Gastrocnemius medialis (tissue), 4 donors: Measurements from ENCODE around the gene CNIH3. TPM values are rescaled to one million over a fixed set of nuclear protein-coding genes. Genes with fewer than 3 reads are reported as not detected.

ENCODE experiments used
- ATAC-seq, 2 donors: fragments of 150-250 bp; one replicate each; pipeline ENCODE4 v1.9.1; 2016
- DNase-seq, 2 donors: peaks; one replicate each; pipeline ENCODE4 v3.0.0-alpha.2; 2019
- H3K27ac ChIP-seq, 4 donors: fragments of 200-600 bp; sonication (generic); 1 replicate in 1 of 4; 2 replicates in 3 of 4; pipeline ENCODE4 v1.5.1; 2016 to 2018; ENCODE audit warnings: mild to moderate bottlenecking in 2 of 4, moderate library complexity in 1 of 4
- H3K27me3 ChIP-seq, 3 donors: fragments of 200-600 bp; sonication (generic) in 2 of 3; 1 replicate in 1 of 3; 2 replicates in 2 of 3; pipeline versions ENCODE4 v1.5.1 to v1.6.0; 2016 to 2019; ENCODE audit warnings: mild to moderate bottlenecking in 1 of 3, moderate library complexity in 1 of 3
- H3K36me3 ChIP-seq, 2 donors: fragments of 200-600 bp; sonication (generic) in 1 of 2; one replicate each; pipeline ENCODE4 v1.5.1; 2017 to 2018
- H3K4me1 ChIP-seq, 2 donors: fragments of 200-600 bp; sonication (generic) in 1 of 2; one replicate each; pipeline ENCODE4 v1.5.1; 2016 to 2017; ENCODE audit warnings: mild to moderate bottlenecking in 2 of 2
- H3K4me3 ChIP-seq, 4 donors: fragments of 200-600 bp; sonication (generic) in 3 of 4; 1 replicate in 1 of 4; 2 replicates in 3 of 4; pipeline ENCODE4 v1.5.1; 2016 to 2019; ENCODE audit warnings: mild to moderate bottlenecking in 2 of 4
- H3K9me3 ChIP-seq, 3 donors: fragments of 200-600 bp; sonication (generic) in 2 of 3; 1 replicate in 1 of 3; 2 replicates in 2 of 3; pipeline ENCODE4 v1.5.1; 2016 to 2019
- CTCF ChIP-seq, 5 experiments: fragments of 450-650 bp in 3 of 5; fragments of 200-600 bp in 2 of 5; sonication (generic) in 2 of 5; IDR thresholded peaks in 4 of 5; conservative IDR thresholded peaks in 1 of 5; 1 replicate in 4 of 5; 2 replicates in 1 of 5; pipeline ENCODE4 v1.5.1; 2016 to 2019; ENCODE audit warnings: antibody characterized with exemption in 5 of 5, mild to moderate bottlenecking in 3 of 5, moderate library complexity in 3 of 5
- POLR2A ChIP-seq, 2 donors: fragments of 450-650 bp; IDR thresholded peaks; one replicate each; pipeline ENCODE4 v1.6.1; 2017; ENCODE audit warnings: antibody characterized with exemption in 2 of 2, mild to moderate bottlenecking in 2 of 2, moderate library complexity in 2 of 2
- in situ Hi-C, 4 donors: fragments of 200-750 bp; cut with MboI; loops; one replicate each; pipeline versions ENCODE4 v1.15.0 to v1.8.0; 2017; ENCODE audit warnings: low sequenced_read_pairs in 4 of 4
- intact Hi-C: fragments of 100-400 bp; cut with DNase I; formaldehyde crosslinking; loops from one replicate; pipeline ENCODE4 v1.15.1; 2023; ENCODE audit warnings: low total_unique reads
- total RNA-seq, 4 donors: library from RNA; depleted of rRNA; stranded (reverse); fragments of >200 nt; gene quantifications; one replicate each; pipeline versions ENCODE4 v1.1.0 to v1.2.3, GENCODE V29; 2016

CNIH3 gene
- total RNA-seq, 4 donors from 2014 or later = 0.95 to 1.6 (median 1.5) TPM; not detected in 1

- ATAC-seq (no peak), DNase-seq (no peak)
- Histone ChIP-seq H3K9me3 (no peaks in the 10 kb centered on the region), H3K27me3 (no peaks in the 10 kb centered on the region), H3K27ac (no peak overlapping the region), H3K4me3 (no peak overlapping the region), H3K36me3 (no peaks in the 10 kb centered on the region), H3K4me1 (peaks cover 0 to 12% of the 10 kb centered on the region in 2 donors)
- in situ Hi-C loops = no loop called here
- intact Hi-C loops = no loop called here
- no peak for TF ChIP-seq CTCF (IDR thresholded peaks at IDR 0.05 in 4 of 5, conservative IDR thresholded peaks at IDR 0.05 in 1 of 5)
- no peak for TF ChIP-seq POLR2A (IDR thresholded peaks at IDR 0.05)
These were observed 60.4 kb downstream of the CNIH3 start for GRCh38 chr1:224676551-224676950.

GRCh38 chr1:224678168-224678567 lies 62.1 kb downstream of the CNIH3 start:
- H3K36me3 ChIP-seq = no peaks in the 10 kb centered on the region
- no peaks in the 10 kb centered on the region for H3K9me3 ChIP-seq
- peaks cover 0 to 7% of the 10 kb centered on the region in 2 donors for H3K4me1 ChIP-seq
- DNase-seq (no peak), ATAC-seq (no peak)
- no peak for TF ChIP-seq CTCF (IDR thresholded peaks at IDR 0.05 in 4 of 5, conservative IDR thresholded peaks at IDR 0.05 in 1 of 5)
- no peak for TF ChIP-seq POLR2A (IDR thresholded peaks at IDR 0.05)
- no peak overlapping the region for H3K27ac ChIP-seq
- intact Hi-C loops (no loop called here), in situ Hi-C loops (no loop called here)
- H3K27me3 ChIP-seq = no peaks in the 10 kb centered on the region
- no peak overlapping the region for H3K4me3 ChIP-seq

GRCh38 chr1:224679606-224680005 lies 63.5 kb downstream of the CNIH3 start:
- Histone ChIP-seq H3K4me3 (no peak overlapping the region), H3K36me3 (no peaks in the 10 kb centered on the region), H3K27me3 (no peaks in the 10 kb centered on the region), H3K4me1 (no peaks in the 10 kb centered on the region), H3K9me3 (no peaks in the 10 kb centered on the region), H3K27ac (no peak overlapping the region)
- intact Hi-C loops (no loop called here), in situ Hi-C loops (no loop called here)
- TF ChIP-seq POLR2A (IDR thresholded peaks at IDR 0.05) (no peak), CTCF (IDR thresholded peaks at IDR 0.05 in 4 of 5, conservative IDR thresholded peaks at IDR 0.05 in 1 of 5) (no peak)
- no peak for DNase-seq
- ATAC-seq = no peak

- intact Hi-C loops (no loop called here), in situ Hi-C loops (no loop called here)
- Histone ChIP-seq H3K36me3 (no peaks in the 10 kb centered on the region), H3K27me3 (no peaks in the 10 kb centered on the region), H3K4me1 (no peaks in the 10 kb centered on the region), H3K4me3 (no peak overlapping the region), H3K9me3 (no peaks in the 10 kb centered on the region), H3K27ac (no peak overlapping the region)
- DNase-seq (no peak), ATAC-seq (no peak)
- TF ChIP-seq POLR2A (IDR thresholded peaks at IDR 0.05) (no peak), CTCF (IDR thresholded peaks at IDR 0.05 in 4 of 5, conservative IDR thresholded peaks at IDR 0.05 in 1 of 5) (no peak)
These were observed 65.7 kb downstream of the CNIH3 start for GRCh38 chr1:224681816-224682215.

GRCh38 chr1:224683936-224684335 lies 67.8 kb downstream of the CNIH3 start:
- DNase-seq (no peak), ATAC-seq (no peak)
- H3K27ac ChIP-seq = no peak overlapping the region
- no peaks in the 10 kb centered on the region for H3K4me1 ChIP-seq
- in situ Hi-C loops = no loop called here
- H3K36me3 ChIP-seq = no peaks in the 10 kb centered on the region
- no peaks in the 10 kb centered on the region for H3K9me3 ChIP-seq
- H3K27me3 ChIP-seq = no peaks in the 10 kb centered on the region
- TF ChIP-seq POLR2A (IDR thresholded peaks at IDR 0.05) (no peak), CTCF (IDR thresholded peaks at IDR 0.05 in 4 of 5, conservative IDR thresholded peaks at IDR 0.05 in 1 of 5) (no peak)
- no peak overlapping the region for H3K4me3 ChIP-seq
- intact Hi-C loops = no loop called here
